ENCODE measurements around the gene CST8.

CST8 gene, protein sequence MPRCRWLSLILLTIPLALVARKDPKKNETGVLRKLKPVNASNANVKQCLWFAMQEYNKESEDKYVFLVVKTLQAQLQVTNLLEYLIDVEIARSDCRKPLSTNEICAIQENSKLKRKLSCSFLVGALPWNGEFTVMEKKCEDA

DNA sequence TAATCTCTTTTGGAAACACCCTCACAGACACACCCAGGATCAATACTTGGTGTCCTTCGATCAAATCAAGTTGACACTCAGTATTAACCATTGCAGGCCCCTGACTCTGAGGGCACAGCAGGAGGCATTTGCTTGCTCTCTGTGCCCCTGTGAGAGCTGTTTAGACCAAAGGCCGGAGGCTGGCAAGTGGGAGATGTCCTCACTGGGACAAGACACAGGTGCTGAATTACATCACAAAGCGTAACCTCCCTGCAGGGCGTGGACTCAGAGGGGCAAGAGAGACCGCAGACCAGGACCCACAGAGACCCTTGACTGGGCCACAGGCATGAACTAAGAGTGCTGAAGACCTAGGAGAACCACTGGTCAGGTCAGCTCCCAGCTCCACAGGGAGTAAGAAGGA lies at the start of gene CST8:
CST8 (plus strand) TSS at position 301 of the 400 bp plus-strand sequence. CDS start 551 bp downstream, outside the sequence.
- Histone ChIP-seq H4K20me1 (ENCODE audit: insufficient read depth, low read length, poor library complexity, severe bottlenecking) (no peaks in the 10 kb centered on the region), H3K79me2 (ENCODE audit: insufficient read depth, low read length) (no peaks in the 10 kb centered on the region), H3K9me2 (replicated peaks; ENCODE audit: low read depth, low read length) (no peaks in the 10 kb centered on the region), H3K27me3 (ENCODE audit: insufficient read depth, low read length, poor library complexity, severe bottlenecking) (no peaks in the 10 kb centered on the region), H3K9ac (ENCODE audit: low read depth, low read length, poor library complexity, severe bottlenecking) (no peak within 1 kb of the TSS), H3F3A (ENCODE audit: low read depth) (no peaks in the 10 kb centered on the region), H3K4me2 (ENCODE audit: low read depth, low read length, poor library complexity, severe bottlenecking) (no peak within 1 kb of the TSS), H3K9me3 (ENCODE audit: insufficient read depth, low read depth, low read length) (no peaks in the 10 kb centered on the region), H3K4me3 (ENCODE audit: low read length, poor library complexity, severe bottlenecking) (no peak within 1 kb of the TSS), H2AFZ (ENCODE audit: low read length) (no peak within 1 kb of the TSS), H3K4me1 (ENCODE audit: insufficient read depth, low read length, poor library complexity, severe bottlenecking) (no peaks in the 10 kb centered on the region), H3K36me3 (ENCODE audit: insufficient read depth, low read length) (no peaks in the 10 kb centered on the region)
- TF ChIP-seq, protein P1, sequence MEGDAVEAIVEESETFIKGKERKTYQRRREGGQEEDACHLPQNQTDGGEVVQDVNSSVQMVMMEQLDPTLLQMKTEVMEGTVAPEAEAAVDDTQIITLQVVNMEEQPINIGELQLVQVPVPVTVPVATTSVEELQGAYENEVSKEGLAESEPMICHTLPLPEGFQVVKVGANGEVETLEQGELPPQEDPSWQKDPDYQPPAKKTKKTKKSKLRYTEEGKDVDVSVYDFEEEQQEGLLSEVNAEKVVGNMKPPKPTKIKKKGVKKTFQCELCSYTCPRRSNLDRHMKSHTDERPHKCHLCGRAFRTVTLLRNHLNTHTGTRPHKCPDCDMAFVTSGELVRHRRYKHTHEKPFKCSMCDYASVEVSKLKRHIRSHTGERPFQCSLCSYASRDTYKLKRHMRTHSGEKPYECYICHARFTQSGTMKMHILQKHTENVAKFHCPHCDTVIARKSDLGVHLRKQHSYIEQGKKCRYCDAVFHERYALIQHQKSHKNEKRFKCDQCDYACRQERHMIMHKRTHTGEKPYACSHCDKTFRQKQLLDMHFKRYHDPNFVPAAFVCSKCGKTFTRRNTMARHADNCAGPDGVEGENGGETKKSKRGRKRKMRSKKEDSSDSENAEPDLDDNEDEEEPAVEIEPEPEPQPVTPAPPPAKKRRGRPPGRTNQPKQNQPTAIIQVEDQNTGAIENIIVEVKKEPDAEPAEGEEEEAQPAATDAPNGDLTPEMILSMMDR (conservative IDR thresholded peaks at IDR 0.05; ENCODE audit: low read length), result no peak
- no peak for TF ChIP-seq EZH2phosphoT487 (IDR thresholded peaks at IDR 0.05; ENCODE audit: borderline replicate concordance)

DNA sequence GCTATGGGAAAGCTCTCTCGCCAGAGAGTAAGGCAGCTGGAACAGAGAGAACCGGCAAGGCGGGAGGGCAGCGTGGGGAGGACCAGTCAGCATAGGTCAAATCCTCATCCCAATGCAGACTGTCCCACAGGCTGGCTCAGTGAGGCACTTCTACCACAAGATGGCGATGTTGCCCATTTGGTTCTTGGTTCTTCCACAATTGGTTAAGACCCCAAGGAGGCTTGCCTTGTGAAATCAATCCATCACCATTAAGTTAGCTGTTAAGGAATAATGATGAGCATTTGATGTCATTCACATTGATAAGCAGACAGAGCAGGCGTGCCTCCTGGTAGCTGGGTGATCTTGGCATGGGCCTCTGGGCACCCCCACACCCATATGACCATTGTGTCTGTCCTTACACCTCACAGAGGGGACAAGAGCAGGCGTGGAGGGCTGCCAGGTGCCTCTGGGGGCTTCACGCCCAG lies 49.0 kb upstream of the CST8 start:
- Histone ChIP-seq H3K36me3 (ENCODE audit: insufficient read depth, low read length) (no peaks in the 10 kb centered on the region), H2AFZ (ENCODE audit: low read length) (no peak overlapping the region), H3K27me3 (ENCODE audit: insufficient read depth, low read length, poor library complexity, severe bottlenecking) (no peaks in the 10 kb centered on the region), H3K79me2 (ENCODE audit: insufficient read depth, low read length) (no peaks in the 10 kb centered on the region), H3K4me2 (ENCODE audit: low read depth, low read length, poor library complexity, severe bottlenecking) (no peak overlapping the region), H4K20me1 (ENCODE audit: insufficient read depth, low read length, poor library complexity, severe bottlenecking) (no peaks in the 10 kb centered on the region), H3K4me3 (ENCODE audit: low read length, poor library complexity, severe bottlenecking) (no peak overlapping the region), H3K9me2 (replicated peaks; ENCODE audit: low read depth, low read length) (no peaks in the 10 kb centered on the region), H3K4me1 (ENCODE audit: insufficient read depth, low read length, poor library complexity, severe bottlenecking) (no peaks in the 10 kb centered on the region), H3K9me3 (ENCODE audit: insufficient read depth, low read depth, low read length) (no peaks in the 10 kb centered on the region), H3F3A (ENCODE audit: low read depth) (no peaks in the 10 kb centered on the region), H3K9ac (ENCODE audit: low read depth, low read length, poor library complexity, severe bottlenecking) (no peak overlapping the region)
- TF ChIP-seq, protein P1 (conservative IDR thresholded peaks at IDR 0.05; ENCODE audit: low read length), result peak; percentile 95
- no peak for TF ChIP-seq EZH2phosphoT487 (IDR thresholded peaks at IDR 0.05; ENCODE audit: borderline replicate concordance)

DNA sequence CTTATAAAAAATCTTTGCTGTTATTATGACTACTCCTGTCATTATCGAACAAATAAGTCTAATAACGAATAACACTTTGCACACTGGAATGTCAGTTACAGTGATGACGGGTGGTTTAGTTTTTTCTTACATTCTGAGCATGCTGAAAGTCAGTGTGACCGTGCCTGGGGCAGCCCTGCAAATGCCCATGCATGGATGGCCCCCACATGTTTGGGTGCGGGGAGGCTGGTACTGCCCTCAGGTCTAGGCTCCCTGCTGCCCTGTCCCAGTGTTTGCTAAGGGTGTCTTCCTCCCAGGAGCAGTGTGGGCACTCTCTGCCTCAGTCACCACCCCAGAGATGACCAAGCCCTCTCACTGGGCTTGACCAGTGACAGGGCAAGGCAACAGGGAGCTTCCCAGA lies 48.5 kb upstream of the CST8 start:
- no peak overlapping the region for H2AFZ ChIP-seq (ENCODE audit: low read length)
- H3K9me2 ChIP-seq (replicated peaks; ENCODE audit: low read depth, low read length), result no peaks in the 10 kb centered on the region
- no peak overlapping the region for H3K4me3 ChIP-seq (ENCODE audit: low read length, poor library complexity, severe bottlenecking)
- no peaks in the 10 kb centered on the region for H3K36me3 ChIP-seq (ENCODE audit: insufficient read depth, low read length)
- no peaks in the 10 kb centered on the region for H3K27me3 ChIP-seq (ENCODE audit: insufficient read depth, low read length, poor library complexity, severe bottlenecking)
- no peaks in the 10 kb centered on the region for H3K9me3 ChIP-seq (ENCODE audit: insufficient read depth, low read depth, low read length)
- no peaks in the 10 kb centered on the region for H3F3A ChIP-seq (ENCODE audit: low read depth)
- H3K79me2 ChIP-seq (ENCODE audit: insufficient read depth, low read length), result no peaks in the 10 kb centered on the region
- TF ChIP-seq EZH2phosphoT487 (IDR thresholded peaks at IDR 0.05; ENCODE audit: borderline replicate concordance), result no peak
- TF ChIP-seq, protein P1 (conservative IDR thresholded peaks at IDR 0.05; ENCODE audit: low read length), result no peak
- no peak overlapping the region for H3K9ac ChIP-seq (ENCODE audit: low read depth, low read length, poor library complexity, severe bottlenecking)
- H3K4me2 ChIP-seq (ENCODE audit: low read depth, low read length, poor library complexity, severe bottlenecking), result no peak overlapping the region
- H4K20me1 ChIP-seq (ENCODE audit: insufficient read depth, low read length, poor library complexity, severe bottlenecking), result no peaks in the 10 kb centered on the region
- H3K4me1 ChIP-seq (ENCODE audit: insufficient read depth, low read length, poor library complexity, severe bottlenecking), result no peaks in the 10 kb centered on the region

All from Loucy (cell line).